GM21367 (cell line): ENCODE measurements around the gene EML1.

Source experiments
- ATAC-seq: cut with Tn5 transposase; IDR thresholded peaks from one replicate; pipeline ENCODE4 v1.9.1; 2021; ENCODE audit not compliant: unreplicated experiment

EML1 gene, protein sequence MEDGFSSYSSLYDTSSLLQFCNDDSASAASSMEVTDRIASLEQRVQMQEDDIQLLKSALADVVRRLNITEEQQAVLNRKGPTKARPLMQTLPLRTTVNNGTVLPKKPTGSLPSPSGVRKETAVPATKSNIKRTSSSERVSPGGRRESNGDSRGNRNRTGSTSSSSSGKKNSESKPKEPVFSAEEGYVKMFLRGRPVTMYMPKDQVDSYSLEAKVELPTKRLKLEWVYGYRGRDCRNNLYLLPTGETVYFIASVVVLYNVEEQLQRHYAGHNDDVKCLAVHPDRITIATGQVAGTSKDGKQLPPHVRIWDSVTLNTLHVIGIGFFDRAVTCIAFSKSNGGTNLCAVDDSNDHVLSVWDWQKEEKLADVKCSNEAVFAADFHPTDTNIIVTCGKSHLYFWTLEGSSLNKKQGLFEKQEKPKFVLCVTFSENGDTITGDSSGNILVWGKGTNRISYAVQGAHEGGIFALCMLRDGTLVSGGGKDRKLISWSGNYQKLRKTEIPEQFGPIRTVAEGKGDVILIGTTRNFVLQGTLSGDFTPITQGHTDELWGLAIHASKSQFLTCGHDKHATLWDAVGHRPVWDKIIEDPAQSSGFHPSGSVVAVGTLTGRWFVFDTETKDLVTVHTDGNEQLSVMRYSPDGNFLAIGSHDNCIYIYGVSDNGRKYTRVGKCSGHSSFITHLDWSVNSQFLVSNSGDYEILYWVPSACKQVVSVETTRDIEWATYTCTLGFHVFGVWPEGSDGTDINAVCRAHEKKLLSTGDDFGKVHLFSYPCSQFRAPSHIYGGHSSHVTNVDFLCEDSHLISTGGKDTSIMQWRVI

GRCh38 chr14:99793213-99794150 lies at the start of gene EML1:
Gene EML1 (plus strand): TSS chr14:99793413. CDS start chr14:99793477, 64 bp downstream.
- peak; percentile 89 for ATAC-seq

DNA sequence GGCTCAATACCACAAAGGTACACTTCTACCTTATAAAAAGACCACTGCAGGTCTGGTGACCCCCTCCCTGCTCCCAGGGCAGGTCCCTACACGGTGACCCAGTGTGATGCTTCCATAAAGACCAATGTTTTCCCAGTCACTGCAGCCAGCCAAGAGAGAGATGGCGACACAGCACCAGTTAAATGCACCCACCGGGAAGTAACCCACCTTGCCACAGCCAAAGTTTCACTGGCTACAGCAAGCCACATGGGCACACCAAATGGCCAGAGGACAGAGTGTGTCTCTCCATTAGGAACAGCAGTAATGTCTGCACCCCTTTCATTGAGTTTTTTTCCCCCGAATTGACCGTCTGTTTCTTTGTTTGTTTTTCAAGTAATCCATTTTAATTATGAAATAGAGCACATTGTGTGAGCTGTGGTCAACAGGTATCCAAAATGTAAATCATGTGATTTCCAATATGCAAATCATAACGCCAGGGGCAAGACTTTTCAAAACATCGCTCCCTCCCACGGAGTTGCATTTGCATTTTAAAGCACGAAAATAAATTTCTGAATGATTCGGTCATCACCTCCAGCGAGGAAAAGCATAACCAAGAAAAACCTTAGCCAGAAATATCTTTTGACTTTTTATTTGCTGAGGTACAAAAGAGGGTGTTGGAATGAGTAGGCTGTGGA lies 48.9 kb upstream of the EML1 start:
- ATAC-seq = no peak

DNA sequence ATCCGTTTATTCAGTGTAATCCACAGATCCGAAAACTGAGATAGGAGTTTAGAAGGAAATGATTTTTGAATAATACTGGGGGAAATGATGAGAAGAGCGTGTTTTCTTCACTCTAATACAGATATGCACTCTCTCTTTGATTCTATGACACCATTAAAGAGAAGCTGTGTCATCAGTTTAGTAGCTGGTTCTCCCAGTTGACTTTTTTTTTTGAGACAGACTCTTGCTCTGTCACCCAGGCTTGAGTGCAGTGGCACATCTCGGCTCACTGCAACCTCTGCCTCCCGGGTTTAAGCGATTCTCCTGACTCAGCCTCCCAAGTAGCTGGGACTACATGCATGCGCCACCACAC lies 48.4 kb upstream of the EML1 start:
- ATAC-seq = no peak

DNA sequence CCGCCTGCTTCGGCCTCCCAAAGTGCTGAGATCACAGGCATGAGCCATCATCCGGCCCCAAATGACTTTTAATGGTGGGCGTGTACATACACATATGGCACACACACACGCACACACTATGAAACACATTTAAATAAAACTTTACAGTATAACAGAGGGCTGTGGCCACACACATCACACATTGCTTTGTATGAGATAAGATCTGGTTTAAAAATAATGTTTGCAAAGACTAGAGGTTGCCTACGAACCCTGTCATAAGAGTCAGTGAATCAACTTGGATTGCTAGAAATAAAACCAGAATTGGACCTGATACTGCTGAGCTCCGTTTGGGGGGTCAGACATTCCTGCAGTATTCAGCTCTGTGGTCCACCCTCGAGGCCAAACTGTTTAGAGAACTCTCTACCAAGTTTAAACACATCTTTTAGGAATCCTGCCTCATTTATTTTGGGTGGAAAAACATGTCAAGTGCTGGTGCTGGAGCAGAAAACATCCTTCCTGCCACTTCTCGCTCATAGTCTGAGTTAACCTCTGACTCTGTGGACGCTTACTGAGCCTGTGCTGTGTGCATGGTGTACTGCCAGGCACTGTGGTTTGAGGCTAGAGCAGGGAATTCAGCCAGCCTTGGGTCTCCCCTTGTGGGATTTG lies 47.8 kb upstream of the EML1 start:
- no peak for ATAC-seq

DNA sequence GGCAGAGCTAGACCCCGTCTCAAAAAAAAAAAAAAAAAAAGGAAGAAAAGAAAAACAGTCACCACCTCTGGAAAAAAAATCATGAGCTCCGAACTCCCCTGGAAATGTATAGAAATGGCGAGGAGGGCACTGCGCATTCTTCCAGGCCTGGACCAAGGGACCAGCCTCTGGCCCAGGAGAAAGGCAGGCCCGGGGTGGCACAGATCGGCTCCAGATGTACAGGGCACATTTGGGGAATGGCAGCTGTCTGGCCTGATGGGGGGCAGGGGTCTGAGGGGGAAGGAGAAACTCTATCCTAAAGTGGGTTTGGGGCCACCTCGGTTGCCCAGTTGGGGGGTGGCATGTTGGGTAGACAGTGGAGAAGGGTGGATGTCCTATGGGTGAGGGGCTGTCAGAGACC lies 46.0 kb upstream of the EML1 start:
- no peak for ATAC-seq

DNA sequence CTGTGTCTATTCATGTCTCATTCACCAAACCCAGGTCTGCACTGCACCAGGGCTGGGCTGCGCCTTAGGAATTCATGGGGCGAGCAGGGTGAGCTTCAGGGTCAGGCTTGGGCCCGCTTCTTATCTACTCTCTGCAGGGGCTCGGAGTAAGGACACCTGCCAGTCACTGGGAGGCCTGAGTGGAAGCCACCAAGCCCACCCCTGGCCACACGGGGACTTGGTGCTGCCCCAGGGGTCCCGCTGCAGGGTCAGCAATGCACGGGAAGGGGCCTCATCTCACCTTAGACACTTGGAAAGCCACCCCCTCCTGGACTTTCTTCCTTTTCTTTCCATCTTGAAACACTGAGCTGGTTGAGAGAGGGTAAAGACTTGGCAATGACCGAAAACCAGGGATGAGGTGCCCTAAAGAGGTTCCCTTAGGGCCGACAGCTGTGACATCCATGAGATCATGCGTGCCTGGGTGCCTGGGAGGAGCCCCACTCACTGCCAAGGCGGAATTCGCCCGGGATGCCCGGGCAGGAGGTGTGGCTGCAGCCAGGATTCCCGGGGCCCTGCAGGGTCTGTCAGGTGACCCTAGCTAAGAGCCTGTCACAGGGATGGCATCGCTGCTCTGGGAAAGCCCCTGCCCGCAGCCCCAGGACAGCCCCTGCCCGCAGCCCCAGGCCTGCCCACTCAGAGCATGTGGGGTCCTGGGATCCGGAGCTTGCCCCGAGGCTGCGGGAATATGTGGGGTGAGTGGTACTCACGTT lies 45.5 kb upstream of the EML1 start:
- ATAC-seq = no peak

DNA sequence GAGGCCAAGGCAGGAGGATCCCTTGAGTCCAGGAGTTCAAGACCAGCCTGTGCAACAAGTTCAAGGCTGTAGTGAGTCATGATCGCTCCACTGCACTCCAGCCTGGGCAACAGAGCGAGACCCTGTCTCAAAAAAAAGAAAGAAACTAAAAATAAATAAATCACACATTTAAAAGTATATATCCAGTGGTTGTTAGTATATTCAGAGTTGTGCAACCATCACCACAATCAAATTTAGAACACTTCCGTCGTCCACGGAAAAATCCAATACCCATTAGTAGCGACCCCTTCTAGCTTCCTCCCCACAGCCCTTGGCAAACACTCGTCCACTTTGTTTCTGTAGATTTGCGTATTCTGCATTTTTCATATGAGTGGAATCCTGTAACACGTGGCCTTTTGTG lies 44.7 kb upstream of the EML1 start:
- no peak for ATAC-seq

- ATAC-seq = no peak
Measured at GRCh38 chr14:99749142-99749541, 44.1 kb upstream of the EML1 start.

- no peak for ATAC-seq
Measured at GRCh38 chr14:99749763-99750715, 43.2 kb upstream of the EML1 start.

DNA sequence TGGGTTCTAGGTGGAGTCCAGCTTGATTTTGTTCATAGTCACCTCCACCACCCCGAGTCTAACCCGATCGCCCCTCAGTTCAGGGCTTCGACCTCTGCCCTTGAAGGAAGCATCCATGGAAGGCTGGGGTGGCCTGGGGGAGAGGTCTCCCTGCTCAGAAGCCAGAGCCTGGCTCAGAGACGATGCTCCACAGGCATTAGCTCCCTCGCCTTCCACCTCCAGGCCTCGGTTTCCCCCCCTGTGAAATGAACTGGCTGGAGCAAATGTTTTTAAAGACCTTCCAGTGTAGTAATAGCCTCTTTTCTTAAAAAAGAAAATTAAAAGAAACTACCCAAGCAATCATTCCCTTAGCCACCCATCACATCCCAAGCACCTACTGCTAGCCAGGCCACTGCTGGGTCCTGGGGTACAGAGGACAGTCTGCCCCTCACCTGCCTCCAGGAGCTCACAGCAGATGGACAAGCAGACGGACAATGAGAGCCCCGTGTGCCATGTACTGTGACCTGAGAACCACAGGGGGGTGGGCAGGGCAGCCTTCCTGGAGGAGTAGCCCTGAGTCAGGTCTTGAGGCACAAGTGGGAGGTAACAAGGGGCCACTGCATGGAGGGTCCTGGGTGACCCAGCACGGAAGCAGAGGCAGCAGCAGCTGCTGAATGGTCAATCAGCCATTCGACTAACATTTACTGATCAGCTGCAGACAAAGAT lies 42.3 kb upstream of the EML1 start:
- no peak for ATAC-seq

DNA sequence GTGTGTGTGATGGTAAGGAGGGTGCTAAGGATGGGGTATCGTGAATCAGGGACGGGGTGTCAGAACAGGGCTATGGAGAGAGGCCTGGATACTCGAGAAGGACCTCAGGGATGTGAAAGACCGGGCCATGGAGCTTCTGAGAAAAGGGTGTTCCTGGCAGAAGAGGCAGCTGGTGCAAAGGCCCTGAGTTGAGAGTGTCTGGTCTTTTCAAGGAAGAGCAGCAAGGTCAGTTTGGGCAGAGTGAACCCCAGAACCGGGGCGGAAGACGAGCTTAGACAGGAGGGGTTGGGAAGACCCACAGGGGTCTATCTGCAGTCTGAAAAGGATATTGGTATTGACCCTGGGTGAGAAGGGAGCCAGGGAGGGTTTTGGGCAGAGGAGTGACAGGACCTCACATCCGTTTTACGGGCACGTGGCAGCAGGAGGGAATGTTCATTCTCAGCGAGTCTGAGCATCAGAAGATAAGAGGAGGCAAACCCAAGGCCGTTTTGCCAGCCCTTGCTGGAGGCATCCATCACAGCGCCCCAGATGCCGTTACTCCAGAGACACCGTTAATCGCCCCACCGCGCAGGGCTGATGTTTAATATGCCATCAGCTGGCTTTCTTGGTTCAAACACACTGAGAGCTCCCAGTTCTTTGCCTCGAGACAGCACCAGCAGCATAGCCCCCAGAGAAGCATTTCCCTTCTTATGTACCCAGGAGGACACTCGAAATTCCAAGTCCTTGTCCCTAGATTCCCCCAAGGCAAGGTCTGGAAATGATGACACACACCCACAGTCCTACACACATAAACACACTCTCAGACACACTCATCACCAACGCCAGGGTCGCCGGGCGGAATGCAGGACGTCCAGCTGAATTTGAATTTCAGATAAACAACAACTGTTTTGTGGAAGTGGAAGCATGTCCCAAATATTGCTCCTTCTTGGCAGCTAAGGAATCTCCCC lies 41.4 kb upstream of the EML1 start:
- no peak for ATAC-seq

- ATAC-seq = no peak
Measured at GRCh38 chr14:99752486-99753121, 40.6 kb upstream of the EML1 start.

GRCh38 chr14:99753225-99754140 lies 39.7 kb upstream of the EML1 start:
- no peak for ATAC-seq

GRCh38 chr14:99754141-99755067 lies 38.8 kb upstream of the EML1 start:
- ATAC-seq = no peak
